ENCODE results near the gene KLHL22. TPM values are rescaled to one million over a fixed set of nuclear protein-coding genes. Genes with fewer than 3 reads are reported as not detected.
"Not testable (repeated sequence)": the region's sequence is repeated elsewhere in the genome, so short reads cannot be mapped to it uniquely, and the experiment has no call there.

Gene KLHL22
- total RNA-seq, 1 donor: 29.6 TPM

DNA sequence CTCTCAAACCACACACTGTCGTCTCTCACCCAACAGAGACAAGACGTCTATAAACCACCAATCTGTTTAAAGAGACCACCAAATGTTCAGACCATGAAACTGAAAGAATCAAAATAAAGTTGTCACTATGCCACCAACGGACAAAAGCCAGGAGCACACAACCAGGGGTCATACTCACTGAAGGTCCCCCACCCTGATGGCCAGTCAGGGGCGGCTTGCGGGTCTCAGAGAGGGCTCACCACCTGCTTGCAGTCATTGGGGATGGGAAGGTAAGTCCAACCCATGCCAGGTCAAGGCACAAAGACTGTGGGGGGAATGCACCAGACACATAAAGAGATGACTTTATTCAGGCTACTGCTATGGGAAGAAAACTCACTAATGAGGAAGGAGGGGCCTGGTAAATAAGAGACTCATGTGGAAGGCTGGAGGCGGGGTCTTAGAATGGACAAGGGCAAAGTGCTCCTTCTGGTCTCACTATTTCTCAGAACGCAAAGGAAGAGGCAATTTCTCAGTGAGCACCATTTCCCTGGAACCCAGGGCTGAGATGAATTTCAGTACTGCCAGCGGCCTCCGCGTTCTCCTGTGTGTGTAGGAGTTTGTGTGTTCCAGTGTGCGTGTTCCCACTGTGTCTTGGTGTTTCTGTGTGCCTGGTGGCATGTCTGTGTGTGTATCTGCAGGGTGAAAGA is 75.3 kb downstream of the KLHL22 start:
- TF ChIP-seq, protein P1, sequence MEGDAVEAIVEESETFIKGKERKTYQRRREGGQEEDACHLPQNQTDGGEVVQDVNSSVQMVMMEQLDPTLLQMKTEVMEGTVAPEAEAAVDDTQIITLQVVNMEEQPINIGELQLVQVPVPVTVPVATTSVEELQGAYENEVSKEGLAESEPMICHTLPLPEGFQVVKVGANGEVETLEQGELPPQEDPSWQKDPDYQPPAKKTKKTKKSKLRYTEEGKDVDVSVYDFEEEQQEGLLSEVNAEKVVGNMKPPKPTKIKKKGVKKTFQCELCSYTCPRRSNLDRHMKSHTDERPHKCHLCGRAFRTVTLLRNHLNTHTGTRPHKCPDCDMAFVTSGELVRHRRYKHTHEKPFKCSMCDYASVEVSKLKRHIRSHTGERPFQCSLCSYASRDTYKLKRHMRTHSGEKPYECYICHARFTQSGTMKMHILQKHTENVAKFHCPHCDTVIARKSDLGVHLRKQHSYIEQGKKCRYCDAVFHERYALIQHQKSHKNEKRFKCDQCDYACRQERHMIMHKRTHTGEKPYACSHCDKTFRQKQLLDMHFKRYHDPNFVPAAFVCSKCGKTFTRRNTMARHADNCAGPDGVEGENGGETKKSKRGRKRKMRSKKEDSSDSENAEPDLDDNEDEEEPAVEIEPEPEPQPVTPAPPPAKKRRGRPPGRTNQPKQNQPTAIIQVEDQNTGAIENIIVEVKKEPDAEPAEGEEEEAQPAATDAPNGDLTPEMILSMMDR (IDR thresholded peaks at IDR 0.05; ENCODE audit: insufficient read depth, low read length): no peak
- DNase-seq (ENCODE audit: low read depth): no peak
- no peak overlapping the region for H3K4me3 ChIP-seq (ENCODE audit: low read depth, low read length)

- DNase-seq (ENCODE audit: low read depth): no peak
- no peak overlapping the region for H3K4me3 ChIP-seq (ENCODE audit: low read depth, low read length)
- TF ChIP-seq, protein P1 (IDR thresholded peaks at IDR 0.05; ENCODE audit: insufficient read depth, low read length): no peak
Observed at GRCh38 chr22:20419664-20419951, 76.0 kb downstream of the KLHL22 start.

DNA sequence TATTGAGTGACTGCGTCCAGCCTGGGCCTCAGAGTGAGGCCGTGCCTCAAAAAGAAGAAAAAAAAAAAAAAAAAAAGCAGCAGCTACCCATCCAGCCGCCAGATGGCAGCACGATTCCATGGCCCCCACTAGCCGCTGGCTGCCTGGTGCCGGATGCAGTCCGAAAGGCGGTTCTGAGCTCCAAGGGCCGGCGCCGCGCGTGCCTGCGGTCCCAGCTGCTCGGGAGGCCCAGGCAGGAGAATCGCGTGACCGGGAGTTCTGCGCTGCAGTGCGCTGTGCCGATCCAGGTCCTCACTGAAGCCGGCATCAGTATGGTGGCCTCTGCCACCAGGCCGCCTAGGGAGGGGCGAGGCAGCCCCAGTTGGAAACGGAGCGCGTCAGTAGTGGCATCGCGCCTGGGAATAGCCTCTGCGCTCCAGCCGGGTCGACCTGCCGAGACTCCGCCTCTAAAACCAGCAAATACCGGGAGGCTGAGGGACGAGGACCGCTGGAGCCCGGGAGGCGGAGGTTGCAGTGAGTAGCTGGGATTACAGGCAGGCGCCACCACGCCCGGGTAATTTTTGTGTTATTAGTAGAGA is 77.3 kb downstream of the KLHL22 start:
- TF ChIP-seq, protein P1 (IDR thresholded peaks at IDR 0.05; ENCODE audit: insufficient read depth, low read length): peak; percentile 84
- DNase-seq (ENCODE audit: low read depth): peak; percentile 87
- peak overlapping the region; percentile 64 for H3K4me3 ChIP-seq (ENCODE audit: low read depth, low read length)

DNA sequence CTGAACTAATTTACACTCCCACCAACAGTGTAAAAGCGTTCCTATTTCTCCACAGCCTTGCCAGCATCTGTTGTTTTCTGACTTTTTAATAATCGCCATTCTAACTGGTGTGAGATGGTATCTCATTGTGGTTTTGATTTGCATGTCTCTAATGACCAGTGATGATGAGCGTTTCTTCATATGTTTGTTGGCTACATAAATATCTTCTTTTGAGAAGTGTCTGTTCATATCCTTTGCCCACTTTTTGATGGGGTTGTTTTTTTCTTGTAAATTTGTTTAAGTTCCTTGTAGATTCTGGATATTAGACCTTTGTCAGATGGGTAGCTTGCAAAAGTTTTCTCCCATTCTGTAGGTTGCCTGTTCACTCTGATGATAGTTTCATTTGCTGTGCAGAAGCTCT is 79.9 kb downstream of the KLHL22 start:
- not testable (repeated sequence) for H3K4me3 ChIP-seq (ENCODE audit: low read depth, low read length); DNase-seq (ENCODE audit: low read depth)

GRCh38 chr22:20415241-20415640 is 80.4 kb downstream of the KLHL22 start:
- DNase-seq (ENCODE audit: low read depth); H3K4me3 ChIP-seq (ENCODE audit: low read depth, low read length): not testable (repeated sequence)

- TF ChIP-seq, protein P1 (IDR thresholded peaks at IDR 0.05; ENCODE audit: insufficient read depth, low read length): no peak
Observed at GRCh38 chr22:20414450-20414849, 81.1 kb downstream of the KLHL22 start.

DNA sequence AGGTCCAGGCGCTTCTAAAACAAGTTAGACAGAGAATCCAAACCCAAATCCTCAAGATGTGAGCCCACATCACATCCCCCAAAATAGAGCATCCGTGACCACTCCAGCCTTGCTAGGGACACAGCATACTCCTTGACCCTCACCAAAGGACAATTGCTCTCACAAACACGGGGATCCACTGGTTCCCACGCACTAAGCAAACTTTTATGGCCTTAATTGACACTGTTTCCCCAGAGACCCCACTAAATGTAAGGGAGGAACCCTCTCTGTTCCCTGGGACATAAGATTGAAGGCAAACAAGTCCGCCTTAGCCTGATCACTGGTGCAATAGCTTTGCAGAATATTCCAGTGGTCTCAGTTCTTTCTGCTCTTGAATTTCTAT is 81.5 kb downstream of the KLHL22 start:
- DNase-seq (ENCODE audit: low read depth): no peak
- no peak overlapping the region for H3K4me3 ChIP-seq (ENCODE audit: low read depth, low read length)
- TF ChIP-seq, protein P1 (IDR thresholded peaks at IDR 0.05; ENCODE audit: insufficient read depth, low read length): no peak

More at GRCh38 chr22:20414450-20414849, 81.1 kb downstream of the KLHL22 start:
- no peak for DNase-seq (ENCODE audit: low read depth)
- H3K4me3 ChIP-seq (ENCODE audit: low read depth, low read length): no peak overlapping the region
